DOHH2 (cell line): ENCODE results near the gene ALK.

ENCODE experiments used
- CTCF ChIP-seq: fragments of 200-600 bp; sonication (generic); IDR thresholded peaks from one replicate; pipeline ENCODE4 v1.5.1; 2014; ENCODE audit warnings: antibody characterized with exemption, mild to moderate bottlenecking, low read depth, low read length; ENCODE audit not compliant: poor library complexity, severe bottlenecking
- EZH2phosphoT487 ChIP-seq: fragments of 200-600 bp; sonication (generic); IDR thresholded peaks from 2 replicates; pipeline ENCODE4 v1.6.1; 2017; ENCODE audit warnings: borderline replicate concordance, mild to moderate bottlenecking, antibody characterized with exemption, low read length, moderate library complexity, mixed read lengths

DNA sequence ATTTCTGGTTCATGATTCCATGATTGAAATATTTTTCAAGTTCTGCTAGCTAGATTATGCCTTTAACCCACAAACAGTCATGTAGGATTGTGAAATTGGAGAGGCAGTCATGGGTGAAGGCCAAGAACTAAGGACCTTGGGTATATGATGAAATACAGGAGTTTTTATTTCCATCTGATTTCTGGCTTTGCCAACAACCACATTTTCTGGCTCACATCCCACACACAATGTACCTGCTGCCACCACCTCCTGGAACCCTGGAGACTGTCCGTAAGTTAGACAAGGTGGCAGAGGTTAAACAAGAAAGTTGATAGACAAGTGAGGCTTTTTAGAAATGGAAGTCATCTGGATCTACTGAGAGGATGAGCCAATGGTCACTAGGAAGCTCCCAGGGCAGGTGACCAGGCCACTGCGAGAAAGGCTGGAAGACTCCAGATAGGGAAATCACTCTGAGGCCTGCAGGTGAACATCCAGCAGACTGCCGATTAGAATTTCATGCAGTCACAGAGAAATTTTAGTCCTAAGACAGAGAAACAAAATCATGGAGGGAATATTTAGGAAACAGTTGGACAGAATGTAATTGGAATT is 402.0 kb downstream of the ALK start:
- no peak for TF ChIP-seq CTCF
- TF ChIP-seq EZH2phosphoT487, result no peak
